Neuronal stem cell (in vitro differentiated cells): ENCODE measurements around the gene TOM1L2.

Experiments used
- DNase-seq: peaks from one replicate; pipeline ENCODE4 v3.0.0-alpha.2; 2013; ENCODE audit warnings: low spot score
- H2AFZ ChIP-seq: one replicate; pipeline ENCODE4 v1.6.1; 2013; ENCODE audit warnings: mild to moderate bottlenecking, low read length, inconsistent platforms
- H2AK5ac ChIP-seq: 2 replicates; pipeline ENCODE4 v1.6.1; 2013; ENCODE audit warnings: low read depth, mild to moderate bottlenecking, inconsistent platforms, low read length, moderate library complexity, mixed read lengths
- H2BK120ac ChIP-seq: 2 replicates; pipeline ENCODE4 v1.6.1; 2013; ENCODE audit warnings: low read depth, mild to moderate bottlenecking, inconsistent platforms, low read length, moderate library complexity, mixed read lengths
- H2BK12ac ChIP-seq: one replicate; pipeline ENCODE4 v1.6.1; 2013; ENCODE audit warnings: low read length, inconsistent platforms
- H2BK15ac ChIP-seq: 2 replicates; pipeline ENCODE4 v1.6.1; 2013; ENCODE audit warnings: mild to moderate bottlenecking, low read length, inconsistent platforms, mixed read lengths
- H2BK5ac ChIP-seq: one replicate; pipeline ENCODE4 v1.6.1; 2013; ENCODE audit warnings: inconsistent platforms, mild to moderate bottlenecking, low read length, moderate library complexity
- H3K14ac ChIP-seq: one replicate; pipeline ENCODE4 v1.6.1; 2013; ENCODE audit warnings: low read length, inconsistent platforms
- H3K18ac ChIP-seq: 2 replicates; pipeline ENCODE4 v1.6.1; 2013; ENCODE audit warnings: low read length, inconsistent platforms
- H3K23ac ChIP-seq: 2 replicates; pipeline ENCODE4 v1.6.1; 2013; ENCODE audit warnings: low read depth, mild to moderate bottlenecking, mixed read lengths, low read length, inconsistent platforms; ENCODE audit not compliant: poor library complexity
- H3K27ac ChIP-seq: replicated peaks from 3 replicates; pipeline ENCODE4 v1.5.1; 2013; ENCODE audit warnings: low read length, inconsistent platforms
- H3K27me3 ChIP-seq, 3 experiments: 2 replicates each; pipeline ENCODE4 v1.6.1; 2013; ENCODE audit warnings: low read length in 3 of 3, mild to moderate bottlenecking in 2 of 3, inconsistent platforms in 1 of 3, low read depth in 1 of 3, mixed read lengths in 1 of 3, moderate library complexity in 1 of 3; ENCODE audit not compliant: control insufficient read depth in 3 of 3, insufficient read depth in 3 of 3
- H3K36me3 ChIP-seq, 2 donors: replicated peaks in 1 of 2; 2 replicates each; pipeline ENCODE4 v1.6.1; 2013; ENCODE audit warnings: low read length in 2 of 2; ENCODE audit not compliant: control insufficient read depth in 2 of 2, insufficient read depth in 2 of 2
- H3K4ac ChIP-seq: 2 replicates; pipeline ENCODE4 v1.6.1; 2013; ENCODE audit warnings: inconsistent platforms, mild to moderate bottlenecking, low read length, moderate library complexity
- H3K4me1 ChIP-seq, 2 donors: 1 replicate in 1 of 2; 2 replicates in 1 of 2; pipeline ENCODE4 v1.6.1; 2013; ENCODE audit warnings: low read length in 2 of 2, low read depth in 1 of 2; ENCODE audit not compliant: control insufficient read depth in 2 of 2, insufficient read depth in 1 of 2
- H3K4me2 ChIP-seq: one replicate; pipeline ENCODE4 v1.6.1; 2013; ENCODE audit warnings: mild to moderate bottlenecking, low read length, inconsistent platforms; ENCODE audit not compliant: insufficient read depth, poor library complexity, severe bottlenecking
- H3K4me3 ChIP-seq, 2 donors: 2 replicates each; pipeline ENCODE4 v1.5.1; 2013; ENCODE audit warnings: low read length in 2 of 2, mild to moderate bottlenecking in 2 of 2, inconsistent platforms in 1 of 2, moderate library complexity in 1 of 2
- H3K79me1 ChIP-seq: one replicate; pipeline ENCODE4 v1.6.1; 2013; ENCODE audit warnings: low read depth, mild to moderate bottlenecking, inconsistent platforms, low read length, moderate library complexity
- H3K9ac ChIP-seq: one replicate; pipeline ENCODE4 v1.6.1; 2013; ENCODE audit warnings: mild to moderate bottlenecking, low read depth, low read length, inconsistent platforms; ENCODE audit not compliant: poor library complexity
- H3K9me3 ChIP-seq, 2 donors: replicated peaks in 1 of 2; 2 replicates each; pipeline versions ENCODE3 to v1.6.1; 2013; ENCODE audit warnings: low read length in 2 of 2, mild to moderate bottlenecking in 2 of 2, inconsistent platforms in 1 of 2, low read depth in 1 of 2, mixed read lengths in 1 of 2, moderate library complexity in 1 of 2; ENCODE audit not compliant: control insufficient read depth in 2 of 2, insufficient read depth in 1 of 2
- H4K8ac ChIP-seq: one replicate; pipeline ENCODE4 v1.6.1; 2013; ENCODE audit warnings: low read depth, mild to moderate bottlenecking, inconsistent platforms, low read length, moderate library complexity
- H4K91ac ChIP-seq: one replicate; pipeline ENCODE4 v1.6.1; 2013; ENCODE audit warnings: low read length, low read depth, mild to moderate bottlenecking, inconsistent platforms; ENCODE audit not compliant: poor library complexity
- WGBS, 2 donors: extraction: QIAGEN DNeasy Blood & Tissue Kit; methylation state at CpG; one replicate each; pipeline ENCODE4 v1.1.7; 2013; ENCODE audit warnings: missing lambda C conversion rate in 2 of 2, mixed read lengths in 1 of 2; ENCODE audit not compliant: insufficient read length in 2 of 2, insufficient replicate concordance in 1 of 2; ENCODE audit errors: extremely low coverage in 2 of 2; 5-methylcytosine and 5-hydroxymethylcytosine counted together

Gene TOM1L2

GRCh38 chr17:17820046-17820445 lies 152.2 kb downstream of the TOM1L2 start:
- Histone ChIP-seq H2BK5ac (peak overlapping the region; percentile 43), H3K4ac (no peak overlapping the region), H4K91ac (no peak overlapping the region), H3K23ac (no peak overlapping the region), H3K36me3 (peaks cover 47% of the 10 kb centered on the region in 2 donors), H3K27ac (no peak overlapping the region), H3K27me3 (no peaks in the 10 kb centered on the region), H2AFZ (no peak overlapping the region), H3K79me1 (peaks cover 23% of the 10 kb centered on the region), H2BK120ac (peak overlapping the region; percentile 37), H3K18ac (no peak overlapping the region), H3K4me2 (no peak overlapping the region), H3K4me3 (no peak overlapping the region), H2AK5ac (peak overlapping the region; percentile 2), H3K9me3 (no peaks in the 10 kb centered on the region), H3K4me1 (peaks cover 33 to 50% of the 10 kb centered on the region in 2 donors), H2BK15ac (peak overlapping the region; percentile 6), H2BK12ac (no peak overlapping the region), H4K8ac (no peak overlapping the region), H3K14ac (no peak overlapping the region), H3K9ac (no peak overlapping the region)
- WGBS, 2 donors = no CpG with 5 or more reads among the region's 10 CpGs
- DNase-seq = no peak

- Histone ChIP-seq H3K27ac (no peak overlapping the region), H3K36me3 (peaks cover 52% of the 10 kb centered on the region in 2 donors), H2BK120ac (peak overlapping the region; percentile 37), H3K9ac (peak overlapping the region; percentile 1), H3K27me3 (no peaks in the 10 kb centered on the region), H3K79me1 (peaks cover 23% of the 10 kb centered on the region), H3K4ac (no peak overlapping the region), H3K4me2 (no peak overlapping the region), H3K9me3 (no peaks in the 10 kb centered on the region), H3K18ac (no peak overlapping the region), H2BK5ac (peak overlapping the region; percentile 43), H3K14ac (no peak overlapping the region), H2BK12ac (no peak overlapping the region), H3K4me3 (no peak overlapping the region), H2AK5ac (peak overlapping the region; percentile 2), H2AFZ (no peak overlapping the region), H3K4me1 (peaks cover 28 to 46% of the 10 kb centered on the region in 2 donors), H4K91ac (no peak overlapping the region), H3K23ac (no peak overlapping the region), H4K8ac (no peak overlapping the region), H2BK15ac (peak overlapping the region; percentile 6)
- no CpG with 5 or more reads among the region's 12 CpGs for WGBS, 2 donors
- DNase-seq = no peak
These were observed 152.6 kb downstream of the TOM1L2 start for GRCh38 chr17:17819561-17819995.

GRCh38 chr17:17819111-17819510 lies 153.1 kb downstream of the TOM1L2 start:
- Histone ChIP-seq H3K4me1 (peaks cover 24 to 41% of the 10 kb centered on the region in 2 donors), H3K4ac (no peak overlapping the region), H3K23ac (peak overlapping the region; percentile 23), H2BK120ac (peak overlapping the region; percentile 21), H4K91ac (no peak overlapping the region), H4K8ac (no peak overlapping the region), H3K27ac (no peak overlapping the region), H3K79me1 (peaks cover 26% of the 10 kb centered on the region), H3K4me3 (no peak overlapping the region), H2BK12ac (no peak overlapping the region), H3K18ac (peak overlapping the region; percentile 71), H3K14ac (peak overlapping the region; percentile 23), H2BK5ac (peak overlapping the region; percentile 43), H3K9ac (peak overlapping the region; percentile 71), H3K4me2 (no peak overlapping the region), H2BK15ac (no peak overlapping the region), H3K9me3 (no peaks in the 10 kb centered on the region), H3K36me3 (peaks cover 55 to 56% of the 10 kb centered on the region in 2 donors), H2AK5ac (peak overlapping the region; percentile 2), H2AFZ (no peak overlapping the region), H3K27me3 (no peaks in the 10 kb centered on the region)
- DNase-seq = no peak
- no CpG with 5 or more reads among the region's 12 CpGs for WGBS, 2 donors

GRCh38 chr17:17818088-17818526 lies 154.1 kb downstream of the TOM1L2 start:
- no peak overlapping the region for H2AFZ ChIP-seq
- H3K36me3 ChIP-seq = peaks cover 59 to 62% of the 10 kb centered on the region in 2 donors
- no peak overlapping the region for H2AK5ac ChIP-seq
- no peaks in the 10 kb centered on the region for H3K9me3 ChIP-seq
- H3K23ac ChIP-seq = peak overlapping the region; percentile 11
- no peak overlapping the region for H4K91ac ChIP-seq
- H2BK5ac ChIP-seq = peak overlapping the region; percentile 43
- H3K27me3 ChIP-seq = no peaks in the 10 kb centered on the region
- peaks cover 27% of the 10 kb centered on the region for H3K79me1 ChIP-seq
- no CpG with 5 or more reads among the region's 10 CpGs for WGBS, 2 donors
- H3K4me2 ChIP-seq = no peak overlapping the region
- no peak overlapping the region for H4K8ac ChIP-seq
- H2BK12ac ChIP-seq = no peak overlapping the region
- DNase-seq = no peak
- peaks cover 17 to 37% of the 10 kb centered on the region in 2 donors for H3K4me1 ChIP-seq
- H3K4ac ChIP-seq = no peak overlapping the region
- no peak overlapping the region for H3K14ac ChIP-seq
- no peak overlapping the region for H2BK15ac ChIP-seq
- H2BK120ac ChIP-seq = no peak overlapping the region
- H3K4me3 ChIP-seq = no peak overlapping the region
- H3K9ac ChIP-seq = no peak overlapping the region
- H3K27ac ChIP-seq = peak overlapping the region; percentile 44
- H3K18ac ChIP-seq = peak overlapping the region; percentile 62
